MM.1S (cell line): ENCODE measurements around the gene CAST.

Experiments
- DNase-seq: peaks from one replicate; pipeline ENCODE4 v3.0.0-alpha.2; 2015
- H2AFZ ChIP-seq: fragments of 300-600 bp; sonication (generic); 2 replicates; pipeline ENCODE4 v1.6.0; 2016; ENCODE audit warnings: antibody characterized with exemption, low read length
- H3F3A ChIP-seq: fragments of 300-600 bp; sonication (generic); 2 replicates; pipeline ENCODE4 v1.6.1; 2016; ENCODE audit warnings: mild to moderate bottlenecking, antibody characterized with exemption, low read length, moderate library complexity, mixed read lengths; ENCODE audit not compliant: insufficient read depth
- H3K27ac ChIP-seq: fragments of 300-600 bp; sonication (generic); 2 replicates; pipeline ENCODE4 v1.5.1; 2016; ENCODE audit warnings: mild to moderate bottlenecking, low read length
- H3K27me3 ChIP-seq: fragments of 300-600 bp; sonication (generic); replicated peaks from 2 replicates; pipeline ENCODE4 v1.6.0; 2016; ENCODE audit warnings: low read length; ENCODE audit not compliant: insufficient read depth
- H3K36me3 ChIP-seq: fragments of 300-600 bp; sonication (generic); replicated peaks from 2 replicates; pipeline ENCODE4 v1.6.1; 2016; ENCODE audit warnings: mild to moderate bottlenecking, low read length, mixed read lengths; ENCODE audit not compliant: insufficient read depth
- H3K4me1 ChIP-seq: fragments of 300-600 bp; sonication (generic); 2 replicates; pipeline ENCODE4 v1.6.1; 2016; ENCODE audit warnings: low read length, mixed read lengths
- H3K4me2 ChIP-seq: fragments of 300-600 bp; sonication (generic); 2 replicates; pipeline ENCODE4 v1.6.0; 2016; ENCODE audit warnings: low read depth, low read length
- H3K4me3 ChIP-seq: fragments of 300-600 bp; sonication (generic); 2 replicates; pipeline ENCODE4 v1.5.1; 2016; ENCODE audit warnings: low read length, mixed read lengths
- H3K79me2 ChIP-seq: fragments of 300-600 bp; sonication (generic); 2 replicates; pipeline ENCODE4 v1.6.1; 2016; ENCODE audit warnings: mixed run types, low read length, mixed read lengths
- H3K9ac ChIP-seq: fragments of 300-600 bp; sonication (generic); 2 replicates; pipeline ENCODE4 v1.6.1; 2016; ENCODE audit warnings: low read length, mixed read lengths
- H3K9me2 ChIP-seq: fragments of 300-600 bp; sonication (generic); replicated peaks from 2 replicates; pipeline ENCODE4 v1.6.1; 2016; ENCODE audit warnings: mild to moderate bottlenecking, low read length, mixed read lengths; ENCODE audit not compliant: insufficient read depth
- H3K9me3 ChIP-seq: fragments of 300-600 bp; sonication (generic); replicated peaks from 2 replicates; pipeline ENCODE4 v1.6.1; 2016; ENCODE audit warnings: mild to moderate bottlenecking, low read length, mixed read lengths; ENCODE audit not compliant: insufficient read depth
- H4K20me1 ChIP-seq: fragments of 300-600 bp; sonication (generic); 2 replicates; pipeline ENCODE4 v1.6.1; 2016; ENCODE audit warnings: mild to moderate bottlenecking, low read length, moderate library complexity, mixed read lengths; ENCODE audit not compliant: insufficient read depth
- CTCF ChIP-seq: fragments of 300-600 bp; sonication (generic); IDR thresholded peaks from 2 replicates; pipeline ENCODE4 v1.5.1; 2016; ENCODE audit warnings: antibody characterized with exemption, low read length, mixed read lengths
- EZH2 ChIP-seq: fragments of 300-600 bp; sonication (generic); optimal IDR thresholded peaks from 2 replicates; pipeline ENCODE3; 2017; ENCODE audit warnings: low read depth, mild to moderate bottlenecking, antibody characterized with exemption, low read length, mixed read lengths
- EZH2phosphoT487 ChIP-seq: fragments of 300-600 bp; sonication (generic); IDR thresholded peaks from 2 replicates; pipeline ENCODE4 v1.6.1; 2018; ENCODE audit warnings: antibody characterized with exemption, low read length

The CAST gene

GRCh38 chr5:96778409-96778808 is 116.2 kb downstream of the CAST start:
- H3K27me3 ChIP-seq = no peaks in the 10 kb centered on the region
- no peaks in the 10 kb centered on the region for H3K4me1 ChIP-seq
- no peaks in the 10 kb centered on the region for H4K20me1 ChIP-seq
- H3F3A ChIP-seq = no peaks in the 10 kb centered on the region
- no peaks in the 10 kb centered on the region for H3K9me2 ChIP-seq
- no peaks in the 10 kb centered on the region for H3K79me2 ChIP-seq
- no peak overlapping the region for H3K4me3 ChIP-seq
- H3K36me3 ChIP-seq = peaks cover 4% of the 10 kb centered on the region
- no peak for TF ChIP-seq EZH2
- TF ChIP-seq CTCF = no peak
- no peak for TF ChIP-seq EZH2phosphoT487
- H3K4me2 ChIP-seq = no peak overlapping the region
- H3K27ac ChIP-seq = no peak overlapping the region
- H3K9me3 ChIP-seq = no peaks in the 10 kb centered on the region
- no peak overlapping the region for H2AFZ ChIP-seq
- no peak overlapping the region for H3K9ac ChIP-seq
- no peak for DNase-seq

- no peaks in the 10 kb centered on the region for H3K9me3 ChIP-seq
- no peaks in the 10 kb centered on the region for H3K79me2 ChIP-seq
- no peaks in the 10 kb centered on the region for H3K9me2 ChIP-seq
- no peaks in the 10 kb centered on the region for H3K27me3 ChIP-seq
- no peak overlapping the region for H3K9ac ChIP-seq
- H3K27ac ChIP-seq = no peak overlapping the region
- no peaks in the 10 kb centered on the region for H3F3A ChIP-seq
- DNase-seq = no peak
- H3K4me2 ChIP-seq = no peak overlapping the region
- peaks cover 4% of the 10 kb centered on the region; the same call in 1 of the 2 replicates for H3K36me3 ChIP-seq
- no peaks in the 10 kb centered on the region for H4K20me1 ChIP-seq
- no peaks in the 10 kb centered on the region for H3K4me1 ChIP-seq
- H2AFZ ChIP-seq = no peak overlapping the region
- TF ChIP-seq EZH2phosphoT487 = no peak
- no peak for TF ChIP-seq CTCF
- TF ChIP-seq EZH2 = no peak
- H3K4me3 ChIP-seq = no peak overlapping the region
Observed at GRCh38 chr5:96780626-96781025, 118.5 kb downstream of the CAST start.

- Histone ChIP-seq H2AFZ (no peak overlapping the region), H3K9ac (no peak overlapping the region), H3K4me1 (no peaks in the 10 kb centered on the region), H3F3A (no peaks in the 10 kb centered on the region), H3K4me3 (no peak overlapping the region), H3K4me2 (no peak overlapping the region), H3K79me2 (no peaks in the 10 kb centered on the region), H3K27me3 (no peaks in the 10 kb centered on the region), H3K36me3 (peaks cover 4% of the 10 kb centered on the region; the same call in 1 of the 2 replicates), H4K20me1 (no peaks in the 10 kb centered on the region), H3K9me3 (no peaks in the 10 kb centered on the region), H3K9me2 (no peaks in the 10 kb centered on the region), H3K27ac (no peak overlapping the region)
- TF ChIP-seq EZH2phosphoT487 (no peak), EZH2 (no peak), CTCF (no peak)
- no peak for DNase-seq
Observed at GRCh38 chr5:96781031-96781971, 119.1 kb downstream of the CAST start.
